ENCODE data around the gene GMPR.
"Not testable (repeated sequence)": the region's sequence is repeated elsewhere in the genome, so short reads cannot be mapped to it uniquely, and the experiment has no call there.

Gene GMPR

GRCh38 chr6:16238057-16238962 is at the start of gene GMPR:
TSS of gene GMPR (plus strand) at chr6:16238587. CDS start at chr6:16238694, 107 bp downstream.
- peak; percentile 67 to 81 for DNase-seq

DNA sequence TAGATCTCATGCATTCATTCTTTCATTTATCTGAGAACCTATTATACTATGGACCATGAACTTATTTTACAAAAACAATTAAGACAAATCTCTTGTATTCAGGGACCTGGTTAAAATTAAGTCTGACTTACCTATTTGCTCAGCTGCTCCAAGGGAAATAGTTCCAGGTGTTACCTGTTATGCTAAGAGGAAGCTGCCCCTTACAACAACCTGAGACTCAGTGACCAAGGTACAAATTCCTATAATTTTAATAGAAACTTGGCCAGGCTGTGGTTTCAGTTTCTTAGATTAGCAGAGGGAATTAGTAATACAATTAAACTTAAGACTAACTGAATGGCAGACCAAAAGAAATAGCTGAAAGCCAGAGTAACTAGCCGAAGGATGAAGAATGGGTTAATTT is 48.2 kb upstream of the GMPR start:
- DNase-seq, result no peak

DNA sequence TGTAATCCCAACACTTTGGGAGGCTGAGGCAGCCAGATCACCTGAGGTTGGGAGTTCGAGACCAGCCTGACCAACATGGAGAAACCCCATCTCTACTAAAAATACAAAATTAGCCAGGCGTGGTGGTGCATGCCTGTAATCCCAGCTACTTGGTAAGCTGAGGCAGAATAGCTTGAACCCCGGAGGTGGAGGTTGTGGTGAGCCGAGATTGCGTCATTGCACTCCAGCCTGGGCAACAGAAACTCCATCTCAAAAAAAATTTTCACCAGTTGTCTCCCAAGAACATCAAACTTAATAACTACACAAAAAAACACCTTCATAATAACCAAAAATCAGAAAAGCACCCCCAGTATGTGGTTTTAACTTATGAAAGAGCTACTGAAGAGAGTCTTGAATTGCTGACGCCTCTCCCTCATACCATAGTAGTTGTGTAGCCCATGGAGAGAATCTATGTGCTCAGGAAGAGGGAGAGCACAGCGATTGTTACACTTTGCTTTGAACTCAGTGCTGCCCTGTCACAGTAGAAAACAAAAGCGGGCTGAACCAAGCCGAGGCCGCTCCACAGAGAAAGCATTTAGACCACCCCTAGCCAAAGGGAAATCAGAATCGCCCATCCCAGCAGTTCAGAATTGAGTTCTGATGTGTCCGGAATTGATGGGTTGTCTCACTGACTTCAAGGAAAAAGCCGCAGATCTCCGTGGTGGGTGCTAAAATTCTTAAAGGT is 42.0 kb upstream of the GMPR start:
- DNase-seq, result no peak

- no peak for DNase-seq
Measured at GRCh38 chr6:16196984-16197546, 41.3 kb upstream of the GMPR start.

GRCh38 chr6:16198061-16198705 is 40.2 kb upstream of the GMPR start:
- no peak for DNase-seq

DNA sequence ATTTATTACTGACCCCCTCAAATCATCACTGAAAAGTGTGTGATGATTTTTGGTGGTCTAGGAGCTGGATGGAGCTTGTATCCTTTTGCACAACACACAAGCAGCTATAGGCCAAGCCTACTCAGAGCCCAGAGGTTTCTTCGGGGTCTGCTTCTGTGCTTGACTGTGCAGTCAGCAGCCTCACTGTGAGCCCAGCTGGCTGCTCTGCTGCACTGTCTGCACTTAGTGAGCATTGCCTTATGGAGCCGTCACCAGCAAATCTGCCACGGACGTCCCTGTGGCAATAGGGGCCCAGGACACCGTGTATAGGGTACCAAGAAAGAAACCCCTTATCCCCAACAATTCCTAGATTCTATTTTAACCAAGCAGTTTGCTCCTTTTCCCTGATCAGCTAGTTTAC is 38.6 kb upstream of the GMPR start:
- no peak for DNase-seq

DNA sequence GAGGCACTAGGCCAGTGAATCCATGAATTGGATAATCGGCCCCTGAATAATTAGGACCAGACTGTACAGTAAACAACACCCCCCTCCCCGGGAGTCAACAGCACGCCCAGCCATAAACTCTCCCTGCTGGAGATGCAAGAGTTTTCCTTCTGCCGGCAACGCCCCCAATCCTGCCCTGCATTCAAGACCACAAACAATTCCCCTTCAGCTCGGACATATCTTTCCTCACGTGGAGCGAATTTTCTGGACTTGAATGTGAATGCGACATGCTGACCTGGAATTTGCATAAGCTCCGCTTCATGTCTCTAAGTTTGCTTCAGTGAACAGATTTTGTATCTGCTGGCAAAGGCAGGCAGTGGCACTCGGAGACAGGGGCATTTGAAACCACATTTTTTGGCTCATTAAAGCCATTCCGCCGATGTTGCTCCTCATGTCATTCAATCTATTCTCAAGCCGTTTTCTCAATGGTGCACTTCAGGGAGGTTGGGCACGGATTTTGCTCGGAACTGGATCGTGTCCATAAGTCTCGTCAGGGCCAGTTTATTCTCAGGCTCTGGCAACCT is 38.0 kb upstream of the GMPR start:
- no peak for DNase-seq

DNA sequence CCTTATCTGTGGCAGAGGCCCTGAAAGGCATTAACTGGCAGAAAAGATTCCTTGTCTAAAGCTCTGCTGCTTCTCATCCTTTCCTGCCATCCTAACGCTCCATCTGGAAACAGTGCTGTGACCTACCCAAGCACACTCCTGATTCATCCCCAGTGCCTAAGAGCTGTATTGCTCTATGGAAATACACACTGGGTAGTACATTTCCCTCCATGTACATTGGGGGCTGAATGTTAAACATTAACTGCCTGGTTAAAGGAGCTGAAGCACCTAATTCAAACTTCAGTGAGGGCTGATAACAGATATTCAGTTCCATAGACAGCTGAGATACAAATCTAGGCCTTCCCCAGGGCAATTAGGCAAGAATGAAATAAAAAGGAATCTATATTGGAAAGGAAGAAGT is 36.7 kb upstream of the GMPR start:
- DNase-seq, result no peak

- DNase-seq, result no peak
Measured at GRCh38 chr6:16204653-16205376, 33.6 kb upstream of the GMPR start.

DNA sequence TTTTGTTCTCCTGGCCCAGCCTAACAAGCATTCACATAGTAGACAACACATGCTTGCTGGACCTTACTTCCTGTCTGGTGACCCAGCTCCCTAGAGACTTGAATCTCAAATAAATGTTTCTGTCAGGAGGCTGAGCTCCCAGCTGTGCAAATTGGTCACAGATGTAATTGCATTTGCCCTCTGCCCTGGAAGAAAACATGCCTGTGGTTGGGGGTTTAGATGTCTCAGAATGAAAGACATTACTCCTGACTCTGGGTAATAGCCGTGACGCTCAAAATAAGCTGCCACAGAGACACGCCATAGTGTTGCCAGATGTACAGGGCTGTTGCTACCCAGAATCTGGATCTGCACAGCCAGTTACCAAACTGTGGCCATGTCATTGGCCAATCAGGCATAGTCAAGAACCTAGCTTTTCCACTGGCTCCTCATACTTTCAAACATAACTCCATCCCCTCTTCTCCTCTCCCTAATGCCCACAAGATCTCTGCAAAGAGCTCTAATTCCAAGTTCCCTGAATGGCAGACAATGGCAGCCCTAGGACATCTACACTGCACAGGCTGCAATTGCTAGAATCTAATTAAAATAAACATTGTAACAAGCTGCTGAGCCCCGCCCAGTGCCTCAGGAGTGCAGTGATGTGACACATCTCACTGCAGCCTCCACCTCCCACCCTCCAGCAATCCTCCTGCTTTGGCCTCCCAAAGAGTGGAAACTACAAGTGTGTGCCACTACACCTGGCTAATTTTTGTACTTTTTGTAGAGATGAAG is 32.8 kb upstream of the GMPR start:
- DNase-seq, result no peak

DNA sequence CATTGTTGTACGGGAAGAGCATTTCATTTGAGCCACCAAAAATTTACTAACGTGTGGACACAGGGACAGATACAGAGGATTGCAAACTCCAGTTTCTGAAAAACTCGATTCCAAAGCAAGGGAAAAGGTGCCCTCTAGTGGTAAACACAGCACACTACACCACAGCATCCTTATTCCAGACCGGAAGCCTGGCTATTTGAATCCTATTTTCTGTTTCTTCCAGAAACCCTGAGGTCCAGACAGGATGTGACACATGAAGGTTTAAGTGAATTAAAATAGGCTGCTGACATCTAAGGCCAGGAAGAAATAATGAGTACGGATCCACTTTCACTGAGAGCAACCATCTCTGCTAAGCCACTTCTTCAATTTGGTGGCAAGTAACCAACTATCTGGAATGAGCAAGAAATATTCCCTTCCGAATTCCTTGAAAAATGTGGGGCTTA is 31.8 kb upstream of the GMPR start:
- peak; percentile 38 to 45 for DNase-seq

GRCh38 chr6:16208989-16209388 is 29.4 kb upstream of the GMPR start:
- DNase-seq, result no peak

DNA sequence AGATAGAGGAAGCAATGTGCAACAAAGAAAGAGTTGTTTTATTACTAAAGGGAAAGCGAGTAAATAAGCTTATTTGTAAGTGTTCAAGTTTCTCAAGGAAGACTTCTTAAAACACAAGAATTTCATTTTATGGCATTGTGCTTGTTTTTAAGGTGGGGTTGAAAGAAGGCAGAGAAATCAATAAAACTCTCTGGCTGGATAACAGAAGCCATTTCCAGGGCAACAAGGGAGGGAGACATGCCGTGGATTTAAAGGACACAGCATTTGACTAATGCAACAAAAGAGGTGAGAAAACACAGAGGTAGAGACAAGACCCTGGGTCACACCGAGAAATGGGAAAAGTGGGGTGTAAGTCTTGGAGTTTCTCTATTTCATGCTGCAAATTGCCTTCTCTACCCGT is 28.8 kb upstream of the GMPR start:
- no peak for DNase-seq

GRCh38 chr6:16212276-16212675 is 26.1 kb upstream of the GMPR start:
- no peak for DNase-seq

- DNase-seq, result no peak
Measured at GRCh38 chr6:16216501-16217155, 21.8 kb upstream of the GMPR start.

GRCh38 chr6:16217156-16217721 is 21.1 kb upstream of the GMPR start:
- DNase-seq, result no peak

GRCh38 chr6:16222826-16223225 is 15.6 kb upstream of the GMPR start:
- DNase-seq, result no peak

- no peak for DNase-seq
Measured at GRCh38 chr6:16223362-16223761, 15.0 kb upstream of the GMPR start.

GRCh38 chr6:16224409-16224808 is 14.0 kb upstream of the GMPR start:
- DNase-seq, result no peak

- not testable (repeated sequence) for DNase-seq
Measured at GRCh38 chr6:16225062-16225731, 13.2 kb upstream of the GMPR start.
